ENCODE results near the gene PTTG1IP.
"Not testable (repeated sequence)": the region's sequence is repeated elsewhere in the genome, so short reads cannot be mapped to it uniquely, and the experiment has no call there.

The PTTG1IP gene

GRCh38 chr21:44880405-44881197 is 7.1 kb upstream of the PTTG1IP start:
- no peak for DNase-seq (ENCODE audit: low spot score)

GRCh38 chr21:44879238-44879637 is 5.7 kb upstream of the PTTG1IP start:
- DNase-seq (ENCODE audit: low spot score): not testable (repeated sequence)

- no peak for DNase-seq (ENCODE audit: low spot score)
Observed at GRCh38 chr21:44878053-44878982, 4.8 kb upstream of the PTTG1IP start.

- no peak for DNase-seq (ENCODE audit: low spot score)
Observed at GRCh38 chr21:44876849-44877575, 3.5 kb upstream of the PTTG1IP start.

GRCh38 chr21:44875316-44875700 is 1.8 kb upstream of the PTTG1IP start:
- peak; percentile 26 for DNase-seq (ENCODE audit: low spot score)

- DNase-seq (ENCODE audit: low spot score): no peak
Observed at GRCh38 chr21:44874497-44875315, 1.2 kb upstream of the PTTG1IP start.

- no peak for DNase-seq (ENCODE audit: low spot score)
Observed at GRCh38 chr21:44874240-44874496, 678 bp upstream of the PTTG1IP start.

- peak; percentile 50 for DNase-seq (ENCODE audit: low spot score)
Observed at GRCh38 chr21:44872649-44873355, 688 bp downstream of the PTTG1IP start.

GRCh38 chr21:44872323-44872648 is 1.2 kb downstream of the PTTG1IP start:
- no peak for DNase-seq (ENCODE audit: low spot score)

- peak; percentile 15 for DNase-seq (ENCODE audit: low spot score)
Observed at GRCh38 chr21:44871576-44872269, 1.8 kb downstream of the PTTG1IP start.

- DNase-seq (ENCODE audit: low spot score): peak; percentile 76
Observed at GRCh38 chr21:44870748-44871495, 2.6 kb downstream of the PTTG1IP start.

- peak; percentile 27 for DNase-seq (ENCODE audit: low spot score)
Observed at GRCh38 chr21:44869781-44870747, 3.4 kb downstream of the PTTG1IP start.

GRCh38 chr21:44868707-44869106 is 4.8 kb downstream of the PTTG1IP start:
- no peak for DNase-seq (ENCODE audit: low spot score)

GRCh38 chr21:44867999-44868700 is 5.3 kb downstream of the PTTG1IP start:
- DNase-seq (ENCODE audit: low spot score): no peak

GRCh38 chr21:44867464-44867863 is 6.0 kb downstream of the PTTG1IP start:
- no peak for DNase-seq (ENCODE audit: low spot score)

- peak; percentile 36 for DNase-seq (ENCODE audit: low spot score)
Observed at GRCh38 chr21:44866780-44867179, 6.7 kb downstream of the PTTG1IP start.

GRCh38 chr21:44865561-44866280 is 7.8 kb downstream of the PTTG1IP start:
- peak; percentile 50 for DNase-seq (ENCODE audit: low spot score)

Data from cerebellar cortex (tissue), 1 donor.